H1 (cell line): ENCODE results near the gene DNAJC9. TPM values are rescaled to one million over a fixed set of nuclear protein-coding genes. Genes with fewer than 3 reads are reported as not detected.

ENCODE experiments used
- JUN ChIP-seq: IDR thresholded peaks from 2 replicates; pipeline ENCODE4 v1.6.1; 2011; ENCODE audit warnings: low read depth, mild to moderate bottlenecking, improper control_type of control experiment, low read length
- RBBP5 ChIP-seq: IDR thresholded peaks from 2 replicates; pipeline ENCODE4 v1.7.1; 2012; ENCODE audit warnings: low read depth, mild to moderate bottlenecking, inconsistent platforms, low read length, moderate library complexity, borderline replicate concordance
- TCF12 ChIP-seq: IDR thresholded peaks from 2 replicates; pipeline ENCODE4 v1.6.1; 2011; ENCODE audit warnings: low read depth, mild to moderate bottlenecking, low read length
- polyA plus RNA-seq, 7 experiments: library from polyadenylated mRNA; depleted of rRNA in 3 of 7; stranded (reverse) in 5 of 7; unstranded in 2 of 7; fragments of >200 nt in 5 of 7; fragments of 200-250 nt in 2 of 7; gene quantifications; 1 replicate in 5 of 7; 2 replicates in 1 of 7; 4 replicates in 1 of 7; pipeline versions ENCODE4 v1.2.1 to v1.2.3, GENCODE V29; 2011 to 2013; ENCODE audit warnings: missing spikeins in 2 of 7, mixed read lengths in 2 of 7
- total RNA-seq: library from RNA; stranded (reverse); fragmentation: NEBNext Ultra II Directional; extraction: Animal tissue kit (Norgen Biotek cat#: 25700); gene quantifications from 2 replicates; pipeline ENCODE4 v1.2.1, GENCODE V29; 2021

The DNAJC9 gene
- total and polyA plus RNA-seq, 2 of the 8 experiments (the other 6 are each of a cell fraction or from before 2014, with no cell fraction given) = 26.0 to 32.2 TPM

- TF ChIP-seq RBBP5 = no peak
- TF ChIP-seq JUN = no peak
- TF ChIP-seq TCF12 = no peak
These were observed 17.4 kb upstream of the DNAJC9 start (continued) for GRCh38 chr10:73264423-73264822.
